ENCODE results near the gene S1PR4. TPM values are rescaled to one million over a fixed set of nuclear protein-coding genes. Genes with fewer than 3 reads are reported as not detected.

The S1PR4 gene
- total and polyA plus RNA-seq, 2 of the 8 experiments (the other 6 are each of a cell fraction or from before 2014, with no cell fraction given) = not detected

GRCh38 chr19:3142781-3143337, 35.7 kb upstream of the S1PR4 start:
- no peak overlapping the region for H4K91ac ChIP-seq (replicated peaks; ENCODE audit: insufficient read length, low read length)
- no peaks in the 10 kb centered on the region for H3K36me3 ChIP-seq (ENCODE audit: control insufficient read depth in 2 of 4, insufficient read depth in 4 of 4, low read length in 3 of 4)
- no peak overlapping the region for H2BK20ac ChIP-seq (ENCODE audit: low read length)
- no peak overlapping the region for H2BK120ac ChIP-seq (replicated peaks; ENCODE audit: low read depth, low read length)
- no peak overlapping the region for H3K4ac ChIP-seq (replicated peaks; ENCODE audit: insufficient read length, low read depth, low read length)
- no peak overlapping the region for H4K5ac ChIP-seq (ENCODE audit: insufficient read length, low read depth, low read length)
- no peak overlapping the region for H2AFZ ChIP-seq (ENCODE audit: low read length)
- H3K4me1 ChIP-seq (replicated peaks in 1 of 4; ENCODE audit: control insufficient read depth in 3 of 4, insufficient read depth in 4 of 4, low read length in 3 of 4) = no peaks in the 10 kb centered on the region
- H3K9ac ChIP-seq (replicated peaks in 1 of 4; ENCODE audit: extremely low read depth in 1 of 4, low read depth in 3 of 4, low read length in 3 of 4) = no peak overlapping the region
- no peak overlapping the region for H2BK5ac ChIP-seq (ENCODE audit: low read depth, low read length)
- H3K4me3 ChIP-seq (ENCODE audit: extremely low read depth in 1 of 4, insufficient read depth in 2 of 4, low read depth in 3 of 4, low read length in 4 of 4) = no peak overlapping the region
- H3K27ac ChIP-seq (ENCODE audit: low read depth, low read length) = no peak overlapping the region
- FAIRE-seq = no peak
- no peaks in the 10 kb centered on the region for H4K20me1 ChIP-seq (replicated peaks in 1 of 2; ENCODE audit: control insufficient read depth in 1 of 2, insufficient read depth in 2 of 2, low read length in 2 of 2)
- no peak overlapping the region for H3K14ac ChIP-seq (ENCODE audit: insufficient read length)
- H3K79me1 ChIP-seq (ENCODE audit: low read depth, low read length) = no peaks in the 10 kb centered on the region
- WGBS, 2 experiments (ENCODE audit: extremely low coverage in 1 of 2, insufficient coverage in 1 of 2, insufficient read length in 1 of 2, insufficient replicate concordance in 2 of 2, low coverage in 1 of 2, low lambda C conversion rate in 2 of 2, missing lambda C conversion rate in 1 of 2) = 85% methylated on average over 11 of the region's 11 CpGs; no CpG with 5 or more reads in 1 of the 2 experiments
- no peaks in the 10 kb centered on the region for H3K79me2 ChIP-seq (ENCODE audit: control insufficient read depth in 1 of 2, insufficient read depth in 2 of 2, low read length in 2 of 2)
- peak; percentile 67; the same call in 1 of the 2 replicates for TF ChIP-seq KDM1A (IDR thresholded peaks at IDR 0.05; ENCODE audit: borderline replicate concordance, low read length)
- no peak for TF ChIP-seq SP4 (IDR thresholded peaks at IDR 0.05; ENCODE audit: low read length)
- no peak for DNase-seq (ENCODE audit: low read depth in 1 of 2, low spot score in 2 of 2)
- H3K27me3 ChIP-seq (replicated peaks in 1 of 4; ENCODE audit: control insufficient read depth in 3 of 4, extremely low read depth in 1 of 4, insufficient read depth in 3 of 4, low read length in 3 of 4) = no peaks in the 10 kb centered on the region
- no peaks in the 10 kb centered on the region for H3K9me3 ChIP-seq (ENCODE audit: insufficient read depth in 2 of 2, low read depth in 1 of 2, low read length in 1 of 2)
- no peaks in the 10 kb centered on the region for H3K23me2 ChIP-seq (ENCODE audit: low read depth, low read length)
- H2AK5ac ChIP-seq (ENCODE audit: low read depth, low read length) = no peak overlapping the region
- H2BK12ac ChIP-seq (ENCODE audit: low read depth, low read length) = no peak overlapping the region
- H3K18ac ChIP-seq (ENCODE audit: extremely low read depth, low read length) = no peak overlapping the region
- POLR2A ChIA-PET (ENCODE audit: partially characterized antibody) = no interaction called here
- no peak overlapping the region for H3K23ac ChIP-seq (ENCODE audit: insufficient read length)
- H3K4me2 ChIP-seq (ENCODE audit: insufficient read depth in 1 of 2, low read depth in 2 of 2, low read length in 2 of 2) = no peak overlapping the region
- no peak overlapping the region; the same call in 1 of the 2 replicates for H4K8ac ChIP-seq (ENCODE audit: extremely low read depth, insufficient read depth, low read length)
- H3K56ac ChIP-seq (replicated peaks; ENCODE audit: insufficient read length, low read depth, low read length) = no peak overlapping the region
- H2BK15ac ChIP-seq (ENCODE audit: low read length) = no peak overlapping the region
- CTCF ChIA-PET (ENCODE audit: partially characterized antibody) = interaction anchor here (1.1 to 12.0 kb wide), 4 partner anchors 14 to 74 kb away, joined by 3 to 166 read pairs (median 32); no protein-coding TSS in a partner anchor
